RWPE2 (cell line): ENCODE results near the gene BICDL1.

Experiments
- ATAC-seq: fragments of 200-7000 bp; cut with Tn5 transposase; 3 replicates; pipeline ENCODE4 v1.9.1; 2021; ENCODE audit warnings: low read depth
- DNase-seq: peaks from one replicate; pipeline ENCODE4 v3.0.0-alpha.2; 2020; ENCODE audit warnings: low spot score
- H3K27ac ChIP-seq: fragments of 450-650 bp; 2 replicates; pipeline ENCODE4 v1.5.1; 2017; ENCODE audit warnings: mild to moderate bottlenecking; ENCODE audit not compliant: poor library complexity, severe bottlenecking
- H3K27me3 ChIP-seq: fragments of 250-450 bp; sonication (Bioruptor Pico); 2 replicates; pipeline ENCODE4 v1.5.1; 2021; ENCODE audit warnings: mild to moderate bottlenecking, moderate library complexity; ENCODE audit not compliant: insufficient read depth, poor library complexity, severe bottlenecking
- H3K36me3 ChIP-seq: fragments of 250-450 bp; sonication (Bioruptor Pico); 2 replicates; pipeline ENCODE4 v1.5.1; 2020; ENCODE audit warnings: low read depth, mild to moderate bottlenecking, moderate library complexity
- H3K4me1 ChIP-seq: fragments of 250-450 bp; sonication (Bioruptor Pico); 2 replicates; pipeline ENCODE4 v1.5.1; 2021; ENCODE audit warnings: mild to moderate bottlenecking, moderate library complexity; ENCODE audit not compliant: insufficient read depth, poor library complexity, severe bottlenecking
- H3K4me3 ChIP-seq: fragments of 250-450 bp; sonication (Bioruptor Pico); 2 replicates; pipeline ENCODE4 v1.5.1; 2021; ENCODE audit warnings: mild to moderate bottlenecking, moderate library complexity; ENCODE audit not compliant: severe bottlenecking
- H3K9me3 ChIP-seq: fragments of 250-450 bp; sonication (Bioruptor Pico); 2 replicates; pipeline ENCODE4 v1.5.1; 2021; ENCODE audit warnings: mild to moderate bottlenecking, moderate library complexity; ENCODE audit not compliant: severe bottlenecking
- CTCF ChIP-seq: fragments of 450-650 bp; IDR thresholded peaks from one replicate; pipeline ENCODE4 v1.5.1; 2017; ENCODE audit warnings: mild to moderate bottlenecking, moderate library complexity; ENCODE audit not compliant: poor library complexity, severe bottlenecking

Gene BICDL1

GRCh38 chr12:119990382-119990874 is 1.4 kb downstream of the BICDL1 start:
- H3K36me3 ChIP-seq, result no peaks in the 10 kb centered on the region
- H3K9me3 ChIP-seq, result no peaks in the 10 kb centered on the region
- H3K27me3 ChIP-seq, result no peaks in the 10 kb centered on the region
- TF ChIP-seq CTCF, result no peak
- DNase-seq, result no peak
- peaks cover 4% of the 10 kb centered on the region for H3K4me1 ChIP-seq
- no peak overlapping the region for H3K27ac ChIP-seq
- no peak for ATAC-seq
- peak overlapping the region; percentile 66 for H3K4me3 ChIP-seq

- no peaks in the 10 kb centered on the region for H3K9me3 ChIP-seq
- no peak overlapping the region for H3K4me3 ChIP-seq
- DNase-seq (no peak), ATAC-seq (no peak)
- TF ChIP-seq CTCF, result no peak
- H3K27ac ChIP-seq, result no peak overlapping the region
- H3K27me3 ChIP-seq, result no peaks in the 10 kb centered on the region
- H3K36me3 ChIP-seq, result no peaks in the 10 kb centered on the region
- peaks cover 4% of the 10 kb centered on the region for H3K4me1 ChIP-seq
These were observed 3.2 kb downstream of the BICDL1 start for GRCh38 chr12:119992129-119992705.

- DNase-seq (no peak), ATAC-seq (no peak)
- H3K4me1 ChIP-seq, result no peaks in the 10 kb centered on the region
- no peak overlapping the region for H3K4me3 ChIP-seq
- TF ChIP-seq CTCF, result no peak
- no peaks in the 10 kb centered on the region for H3K9me3 ChIP-seq
- no peaks in the 10 kb centered on the region for H3K27me3 ChIP-seq
- no peaks in the 10 kb centered on the region for H3K36me3 ChIP-seq
- no peak overlapping the region for H3K27ac ChIP-seq
These were observed 6.0 kb downstream of the BICDL1 start for GRCh38 chr12:119994892-119995658.

- DNase-seq, result no peak
- Histone ChIP-seq H3K4me3 (no peak overlapping the region), H3K36me3 (no peaks in the 10 kb centered on the region), H3K27ac (no peak overlapping the region), H3K9me3 (no peaks in the 10 kb centered on the region), H3K4me1 (no peaks in the 10 kb centered on the region), H3K27me3 (no peaks in the 10 kb centered on the region)
- no peak for ATAC-seq
- TF ChIP-seq CTCF, result no peak
These were observed 7.4 kb downstream of the BICDL1 start for GRCh38 chr12:119996417-119996816.
